Measurements from ENCODE around the gene ITPK1.

The ITPK1 gene

GRCh38 chr14:93126111-93126510 is 10.4 kb upstream of the ITPK1 start:
- ATAC-seq: no peak
- TF ChIP-seq CREB5 (CRISPR knock-in tag; IDR thresholded peaks at IDR 0.05; ENCODE audit: low read depth): no peak
- no peak for TF ChIP-seq RARB (CRISPR knock-in tag; IDR thresholded peaks at IDR 0.05)

GRCh38 chr14:93122826-93123225 is 7.1 kb upstream of the ITPK1 start:
- TF ChIP-seq ZNF70 (CRISPR knock-in tag; IDR thresholded peaks at IDR 0.05): no peak
- no peak for TF ChIP-seq GLIS3 (CRISPR knock-in tag; IDR thresholded peaks at IDR 0.05)
- TF ChIP-seq RARB (CRISPR knock-in tag; IDR thresholded peaks at IDR 0.05): no peak
- TF ChIP-seq PATZ1 (CRISPR knock-in tag; IDR thresholded peaks at IDR 0.05; ENCODE audit: borderline replicate concordance): no peak
- no peak for TF ChIP-seq CSDC2 (CRISPR knock-in tag; IDR thresholded peaks at IDR 0.05)
- TF ChIP-seq TOX (CRISPR knock-in tag; IDR thresholded peaks at IDR 0.05; ENCODE audit: borderline replicate concordance): no peak
- no peak for TF ChIP-seq TCF4 (CRISPR knock-in tag; IDR thresholded peaks at IDR 0.05; ENCODE audit: borderline replicate concordance)
- no peak for TF ChIP-seq TSHZ2 (CRISPR knock-in tag; IDR thresholded peaks at IDR 0.05)
- no peak for TF ChIP-seq CREB5 (CRISPR knock-in tag; IDR thresholded peaks at IDR 0.05; ENCODE audit: low read depth)
- TF ChIP-seq CSRNP3 (CRISPR knock-in tag; IDR thresholded peaks at IDR 0.05): no peak
- no peak for TF ChIP-seq PPARA (CRISPR knock-in tag; IDR thresholded peaks at IDR 0.05; ENCODE audit: borderline replicate concordance)
- TF ChIP-seq ESRRG (CRISPR knock-in tag; IDR thresholded peaks at IDR 0.05): no peak
- TF ChIP-seq SNAI2 (CRISPR knock-in tag; IDR thresholded peaks at IDR 0.05): no peak
- no peak for TF ChIP-seq ISL1 (CRISPR knock-in tag; IDR thresholded peaks at IDR 0.05)
- no peak for ATAC-seq

- no peak for ATAC-seq
- TF ChIP-seq OSR1 (CRISPR knock-in tag; IDR thresholded peaks at IDR 0.05): no peak
- TF ChIP-seq RARB (CRISPR knock-in tag; IDR thresholded peaks at IDR 0.05): no peak
Measured at GRCh38 chr14:93121030-93121834, 5.5 kb upstream of the ITPK1 start.

GRCh38 chr14:93120517-93120916 is 4.8 kb upstream of the ITPK1 start:
- TF ChIP-seq OSR1 (CRISPR knock-in tag; IDR thresholded peaks at IDR 0.05) (no peak), ZFP3 (CRISPR knock-in tag; IDR thresholded peaks at IDR 0.05) (no peak), PATZ1 (CRISPR knock-in tag; IDR thresholded peaks at IDR 0.05; ENCODE audit: borderline replicate concordance) (no peak), ZFP30 (CRISPR knock-in tag; IDR thresholded peaks at IDR 0.05) (no peak), TCF4 (CRISPR knock-in tag; IDR thresholded peaks at IDR 0.05; ENCODE audit: borderline replicate concordance) (no peak), GLIS3 (CRISPR knock-in tag; IDR thresholded peaks at IDR 0.05) (no peak), CREB5 (CRISPR knock-in tag; IDR thresholded peaks at IDR 0.05; ENCODE audit: low read depth) (no peak), ZNF8 (CRISPR knock-in tag; IDR thresholded peaks at IDR 0.05) (no peak), BACH2 (CRISPR knock-in tag; IDR thresholded peaks at IDR 0.05; ENCODE audit: borderline replicate concordance) (no peak), PPARA (CRISPR knock-in tag; IDR thresholded peaks at IDR 0.05; ENCODE audit: borderline replicate concordance) (no peak), ZNF565 (CRISPR knock-in tag; conservative IDR thresholded peaks at IDR 0.05; ENCODE audit: low read depth) (no peak), ZNF70 (CRISPR knock-in tag; IDR thresholded peaks at IDR 0.05) (no peak)
- ATAC-seq: no peak
